ENCODE measurements around the gene PSD2. TPM values are rescaled to one million over a fixed set of nuclear protein-coding genes. Genes with fewer than 3 reads are reported as not detected.
A peak's percentile ranks its signal among the peaks of the same experiment; 100 is the strongest.

The PSD2 gene
- total RNA-seq, 1 experiment from 2014 or later = not detected

GRCh38 chr5:139755892-139756671 is 39.5 kb upstream of the PSD2 start:
- H3K9me3 Mint-ChIP-seq (ENCODE audit: low read depth, unreplicated experiment) = no peaks in the 10 kb centered on the region
- H3K4me1 Mint-ChIP-seq (ENCODE audit: low read depth, unreplicated experiment) = peaks cover 29% of the 10 kb centered on the region
- H3K27me3 Mint-ChIP-seq (ENCODE audit: unreplicated experiment) = peaks cover 46% of the 10 kb centered on the region
- DNase-seq = no peak
- TF ChIP-seq CTCF (IDR thresholded peaks at IDR 0.05; ENCODE audit: unreplicated experiment) = no peak
- no peak overlapping the region for H3K27ac Mint-ChIP-seq (ENCODE audit: unreplicated experiment)
- peak overlapping the region; percentile 70 for H3K4me3 Mint-ChIP-seq (ENCODE audit: low read depth, unreplicated experiment)
- intact Hi-C loops (cut with micrococcal nuclease; ENCODE audit: unreplicated experiment) = no loop called here
- peaks cover 11% of the 10 kb centered on the region for H3K36me3 Mint-ChIP-seq (ENCODE audit: insufficient read depth, unreplicated experiment)
- no TSS peak for BruUV-seq (replicated peaks)
- CTCF ChIA-PET = interaction anchor here (1.1 kb wide), 1 partner anchor 19 kb away, joined by 3 read pairs; no protein-coding TSS in a partner anchor

- no peak for DNase-seq
- intact Hi-C loops (cut with micrococcal nuclease; ENCODE audit: unreplicated experiment) = no loop called here
- CTCF ChIA-PET = interaction anchor here (1.1 kb wide), 1 partner anchor 18 kb away, joined by 3 read pairs; no protein-coding TSS in a partner anchor
- no peak for TF ChIP-seq CTCF (IDR thresholded peaks at IDR 0.05; ENCODE audit: unreplicated experiment)
- H3K36me3 Mint-ChIP-seq (ENCODE audit: insufficient read depth, unreplicated experiment) = peaks cover 11% of the 10 kb centered on the region
- H3K27ac Mint-ChIP-seq (ENCODE audit: unreplicated experiment) = no peak overlapping the region
- H3K4me3 Mint-ChIP-seq (ENCODE audit: low read depth, unreplicated experiment) = peak overlapping the region; percentile 70
- no TSS peak for BruUV-seq (replicated peaks)
- no peaks in the 10 kb centered on the region for H3K9me3 Mint-ChIP-seq (ENCODE audit: low read depth, unreplicated experiment)
- peaks cover 29% of the 10 kb centered on the region for H3K4me1 Mint-ChIP-seq (ENCODE audit: low read depth, unreplicated experiment)
- peaks cover 40% of the 10 kb centered on the region for H3K27me3 Mint-ChIP-seq (ENCODE audit: unreplicated experiment)
Measured at GRCh38 chr5:139756971-139757370, 38.6 kb upstream of the PSD2 start.

- Mint-ChIP-seq H3K9me3 (ENCODE audit: low read depth, unreplicated experiment) (no peaks in the 10 kb centered on the region), H3K27me3 (ENCODE audit: unreplicated experiment) (peaks cover 33% of the 10 kb centered on the region), H3K4me1 (ENCODE audit: low read depth, unreplicated experiment) (peaks cover 23% of the 10 kb centered on the region), H3K4me3 (ENCODE audit: low read depth, unreplicated experiment) (no peak overlapping the region), H3K36me3 (ENCODE audit: insufficient read depth, unreplicated experiment) (peaks cover 11% of the 10 kb centered on the region), H3K27ac (ENCODE audit: unreplicated experiment) (no peak overlapping the region)
- no peak for DNase-seq
- intact Hi-C loops (cut with micrococcal nuclease; ENCODE audit: unreplicated experiment) = no loop called here
- CTCF ChIA-PET = no interaction called here
- BruUV-seq (replicated peaks) = no TSS peak
- no peak for TF ChIP-seq CTCF (IDR thresholded peaks at IDR 0.05; ENCODE audit: unreplicated experiment)
Measured at GRCh38 chr5:139757727-139758509, 37.7 kb upstream of the PSD2 start.

- peaks cover 11% of the 10 kb centered on the region for H3K36me3 Mint-ChIP-seq (ENCODE audit: insufficient read depth, unreplicated experiment)
- H3K4me1 Mint-ChIP-seq (ENCODE audit: low read depth, unreplicated experiment) = peaks cover 21% of the 10 kb centered on the region
- H3K27ac Mint-ChIP-seq (ENCODE audit: unreplicated experiment) = no peak overlapping the region
- TF ChIP-seq CTCF (IDR thresholded peaks at IDR 0.05; ENCODE audit: unreplicated experiment) = no peak
- intact Hi-C loops (cut with micrococcal nuclease; ENCODE audit: unreplicated experiment) = no loop called here
- no peak overlapping the region for H3K4me3 Mint-ChIP-seq (ENCODE audit: low read depth, unreplicated experiment)
- CTCF ChIA-PET = interaction anchor here (0.8 kb wide), 1 partner anchor 148 kb away, joined by 3 read pairs; no protein-coding TSS in a partner anchor
- DNase-seq = no peak
- H3K9me3 Mint-ChIP-seq (ENCODE audit: low read depth, unreplicated experiment) = no peaks in the 10 kb centered on the region
- no TSS peak for BruUV-seq (replicated peaks)
- peaks cover 38% of the 10 kb centered on the region for H3K27me3 Mint-ChIP-seq (ENCODE audit: unreplicated experiment)
Measured at GRCh38 chr5:139758510-139759075, 37.0 kb upstream of the PSD2 start.

Data from Calu3 (cell line).